Ishikawa (cell line): Measurements from ENCODE around the gene HSDL1.

Source experiments
- CEBPB ChIP-seq: IDR thresholded peaks from 2 replicates; pipeline ENCODE4 v1.6.1; 2012
- CREB1 ChIP-seq: IDR thresholded peaks from 2 replicates; pipeline ENCODE4 v1.6.1; 2012; ENCODE audit warnings: low read depth
- EGR1 ChIP-seq: IDR thresholded peaks from 2 replicates; pipeline ENCODE4 v1.6.1; 2012
- EP300 ChIP-seq: IDR thresholded peaks from 2 replicates; pipeline ENCODE4 v1.6.1; 2012; ENCODE audit warnings: borderline replicate concordance
- FOXM1 ChIP-seq: IDR thresholded peaks from 2 replicates; pipeline ENCODE4 v1.6.1; 2012; ENCODE audit warnings: low read depth, borderline replicate concordance
- NFIC ChIP-seq: IDR thresholded peaks from 2 replicates; pipeline ENCODE4 v1.6.1; 2012
- RAD21 ChIP-seq: IDR thresholded peaks from 2 replicates; pipeline ENCODE4 v1.6.1; 2012; ENCODE audit warnings: low read depth
- TAF1 ChIP-seq: IDR thresholded peaks from 2 replicates; pipeline ENCODE4 v1.6.1; 2012; ENCODE audit warnings: low read depth, mild to moderate bottlenecking
- TCF12 ChIP-seq: IDR thresholded peaks from 2 replicates; pipeline ENCODE4 v1.6.1; 2012; ENCODE audit warnings: low read depth
- TEAD4 ChIP-seq: IDR thresholded peaks from 2 replicates; pipeline ENCODE4 v1.6.1; 2012
- YY1 ChIP-seq: IDR thresholded peaks from 2 replicates; pipeline ENCODE4 v1.6.1; 2012; ENCODE audit warnings: low read depth
- ZBTB7A ChIP-seq: IDR thresholded peaks from 2 replicates; pipeline ENCODE4 v1.6.1; 2012; ENCODE audit warnings: low read depth
- TF ChIP-seq, protein P1 (sequence below): IDR thresholded peaks from 2 replicates; pipeline ENCODE4 v1.6.1; 2012
- TF ChIP-seq, protein P2 (sequence below): IDR thresholded peaks from 2 replicates; pipeline ENCODE4 v1.6.1; 2012
- TF ChIP-seq, protein P3 (sequence below): IDR thresholded peaks from 2 replicates; pipeline ENCODE4 v1.6.1; 2012; ENCODE audit warnings: low read depth, mild to moderate bottlenecking

Gene HSDL1

DNA sequence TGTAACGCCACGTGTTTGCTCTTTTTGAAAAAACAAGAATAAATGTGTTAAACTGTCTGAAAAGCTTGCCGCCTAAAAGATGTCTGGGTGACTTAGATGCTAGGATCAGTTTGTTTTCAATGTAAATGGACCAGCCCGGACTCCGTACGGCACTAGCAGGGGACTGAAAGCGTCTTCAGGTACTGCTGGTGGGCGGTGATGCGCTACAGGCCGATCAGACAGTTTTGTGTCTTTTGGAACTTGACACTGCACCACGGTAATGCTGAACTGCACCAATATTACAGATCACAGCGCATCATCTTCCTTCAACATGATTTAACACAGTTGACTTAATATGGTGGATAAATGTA is 27.5 kb downstream of the HSDL1 start:
- TF ChIP-seq, protein P1, sequence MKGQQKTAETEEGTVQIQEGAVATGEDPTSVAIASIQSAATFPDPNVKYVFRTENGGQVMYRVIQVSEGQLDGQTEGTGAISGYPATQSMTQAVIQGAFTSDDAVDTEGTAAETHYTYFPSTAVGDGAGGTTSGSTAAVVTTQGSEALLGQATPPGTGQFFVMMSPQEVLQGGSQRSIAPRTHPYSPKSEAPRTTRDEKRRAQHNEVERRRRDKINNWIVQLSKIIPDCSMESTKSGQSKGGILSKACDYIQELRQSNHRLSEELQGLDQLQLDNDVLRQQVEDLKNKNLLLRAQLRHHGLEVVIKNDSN, result no peak
- TF ChIP-seq FOXM1, result no peak
- TF ChIP-seq, protein P2, sequence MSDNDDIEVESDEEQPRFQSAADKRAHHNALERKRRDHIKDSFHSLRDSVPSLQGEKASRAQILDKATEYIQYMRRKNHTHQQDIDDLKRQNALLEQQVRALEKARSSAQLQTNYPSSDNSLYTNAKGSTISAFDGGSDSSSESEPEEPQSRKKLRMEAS, result peak; percentile 78; the same call in 1 of the 2 replicates

DNA sequence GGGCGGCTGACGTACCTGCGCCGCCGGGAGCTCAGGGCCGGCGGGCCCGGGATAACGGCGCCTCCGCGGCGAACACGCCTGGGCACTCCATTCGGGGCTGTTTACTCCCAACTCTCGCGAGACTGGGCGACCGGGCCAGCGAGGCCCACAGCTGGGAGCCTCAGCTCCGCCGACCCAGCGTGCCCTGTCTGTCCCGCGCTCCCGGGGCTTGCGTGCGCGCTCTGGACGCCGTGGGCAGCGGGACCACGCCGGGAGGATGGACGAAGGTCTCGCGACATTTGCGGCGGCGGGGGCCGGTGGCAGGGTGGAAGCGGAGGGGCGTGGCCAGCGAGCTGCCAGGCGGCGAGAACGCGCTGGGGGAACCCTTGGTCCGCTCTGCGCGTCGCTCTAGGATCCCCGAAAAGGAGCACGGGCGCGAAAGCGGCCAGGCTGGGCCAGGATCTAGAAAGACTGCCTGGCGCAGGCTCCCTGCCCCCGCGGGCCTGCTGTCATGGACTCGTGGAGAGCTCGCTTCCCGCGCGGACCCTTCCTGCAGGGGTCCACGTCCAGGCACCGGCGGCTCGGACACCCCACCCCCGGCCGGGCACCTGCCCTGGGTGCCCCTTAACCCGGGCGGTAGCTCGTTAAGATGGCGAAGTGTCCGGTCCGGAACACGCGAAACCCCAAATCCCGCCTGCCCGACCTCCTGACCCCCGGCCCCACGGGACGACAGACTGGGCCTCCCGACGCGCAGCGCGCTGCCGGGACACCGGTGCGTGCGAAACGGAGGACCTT is 28.1 kb downstream of the HSDL1 start, which contains the start of gene MBTPS1:
TSS of gene MBTPS1 (minus strand) at position 223 of the 774 bp plus-strand sequence. CDS start 15,159 bp downstream, outside the sequence.
- TF ChIP-seq EGR1 (no peak; the same call in 1 of the 2 replicates), TAF1 (peak; percentile 85), CEBPB (no peak), TEAD4 (no peak), ZBTB7A (peak; percentile 72; the same call in 1 of the 2 replicates), TCF12 (peak; percentile 64; the same call in 1 of the 2 replicates), RAD21 (0 out of 2 replicates have a peak, but pooled peaks have one; percentile 7), EP300 (no peak), YY1 (peak; percentile 69), FOXM1 (no peak), NFIC (peak; percentile 12; the same call in 1 of the 2 replicates), CREB1 (no peak)
- TF ChIP-seq, protein P1, result peak; percentile 10; the same call in 1 of the 2 replicates
- TF ChIP-seq, protein P3, sequence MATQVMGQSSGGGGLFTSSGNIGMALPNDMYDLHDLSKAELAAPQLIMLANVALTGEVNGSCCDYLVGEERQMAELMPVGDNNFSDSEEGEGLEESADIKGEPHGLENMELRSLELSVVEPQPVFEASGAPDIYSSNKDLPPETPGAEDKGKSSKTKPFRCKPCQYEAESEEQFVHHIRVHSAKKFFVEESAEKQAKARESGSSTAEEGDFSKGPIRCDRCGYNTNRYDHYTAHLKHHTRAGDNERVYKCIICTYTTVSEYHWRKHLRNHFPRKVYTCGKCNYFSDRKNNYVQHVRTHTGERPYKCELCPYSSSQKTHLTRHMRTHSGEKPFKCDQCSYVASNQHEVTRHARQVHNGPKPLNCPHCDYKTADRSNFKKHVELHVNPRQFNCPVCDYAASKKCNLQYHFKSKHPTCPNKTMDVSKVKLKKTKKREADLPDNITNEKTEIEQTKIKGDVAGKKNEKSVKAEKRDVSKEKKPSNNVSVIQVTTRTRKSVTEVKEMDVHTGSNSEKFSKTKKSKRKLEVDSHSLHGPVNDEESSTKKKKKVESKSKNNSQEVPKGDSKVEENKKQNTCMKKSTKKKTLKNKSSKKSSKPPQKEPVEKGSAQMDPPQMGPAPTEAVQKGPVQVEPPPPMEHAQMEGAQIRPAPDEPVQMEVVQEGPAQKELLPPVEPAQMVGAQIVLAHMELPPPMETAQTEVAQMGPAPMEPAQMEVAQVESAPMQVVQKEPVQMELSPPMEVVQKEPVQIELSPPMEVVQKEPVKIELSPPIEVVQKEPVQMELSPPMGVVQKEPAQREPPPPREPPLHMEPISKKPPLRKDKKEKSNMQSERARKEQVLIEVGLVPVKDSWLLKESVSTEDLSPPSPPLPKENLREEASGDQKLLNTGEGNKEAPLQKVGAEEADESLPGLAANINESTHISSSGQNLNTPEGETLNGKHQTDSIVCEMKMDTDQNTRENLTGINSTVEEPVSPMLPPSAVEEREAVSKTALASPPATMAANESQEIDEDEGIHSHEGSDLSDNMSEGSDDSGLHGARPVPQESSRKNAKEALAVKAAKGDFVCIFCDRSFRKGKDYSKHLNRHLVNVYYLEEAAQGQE, result no peak
- TF ChIP-seq, protein P2, result peak; percentile 48

DNA sequence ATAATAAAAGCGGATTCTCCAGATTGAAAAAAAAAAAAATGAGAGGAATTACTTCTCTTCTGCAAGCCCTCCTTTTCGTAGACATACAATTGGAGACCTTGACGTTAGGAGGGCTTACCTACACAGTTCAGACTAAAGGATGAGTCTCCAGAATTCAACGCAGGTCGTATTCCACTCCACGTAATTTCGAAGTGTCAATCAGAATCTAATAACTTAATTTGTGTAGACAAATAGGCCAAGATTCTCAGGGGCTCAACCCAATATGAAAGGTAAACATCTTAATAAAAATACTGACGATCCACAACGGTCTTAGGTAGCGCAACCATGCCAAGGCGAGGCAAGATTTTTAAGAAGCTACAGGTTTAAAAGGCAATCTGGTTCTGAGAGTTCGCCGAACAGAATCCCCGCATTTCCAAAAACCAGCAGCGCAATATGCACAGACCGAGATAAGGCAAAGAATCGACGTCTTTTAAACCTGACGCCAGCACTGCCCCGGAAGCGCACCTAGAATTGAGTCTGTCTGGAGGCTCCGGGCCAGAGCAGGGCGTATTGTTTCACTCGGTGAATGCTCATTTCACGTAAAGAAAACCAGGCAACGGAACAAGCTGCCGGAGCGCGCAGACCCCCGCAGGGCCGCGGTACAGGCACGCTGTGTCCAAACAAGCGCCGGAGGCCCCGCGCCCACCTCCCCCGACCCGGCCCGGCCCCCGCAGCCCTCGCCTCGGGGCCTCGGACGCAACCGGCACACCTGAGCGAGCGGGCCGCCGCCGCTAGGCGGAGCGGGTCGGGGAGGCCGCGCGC is 28.9 kb downstream of the HSDL1 start:
- TF ChIP-seq EGR1 (no peak), EP300 (no peak), YY1 (no peak), CEBPB (no peak), NFIC (no peak), TAF1 (no peak)
- TF ChIP-seq, protein P2, result no peak
- TF ChIP-seq, protein P3, result no peak
- TF ChIP-seq, protein P1, result no peak

DNA sequence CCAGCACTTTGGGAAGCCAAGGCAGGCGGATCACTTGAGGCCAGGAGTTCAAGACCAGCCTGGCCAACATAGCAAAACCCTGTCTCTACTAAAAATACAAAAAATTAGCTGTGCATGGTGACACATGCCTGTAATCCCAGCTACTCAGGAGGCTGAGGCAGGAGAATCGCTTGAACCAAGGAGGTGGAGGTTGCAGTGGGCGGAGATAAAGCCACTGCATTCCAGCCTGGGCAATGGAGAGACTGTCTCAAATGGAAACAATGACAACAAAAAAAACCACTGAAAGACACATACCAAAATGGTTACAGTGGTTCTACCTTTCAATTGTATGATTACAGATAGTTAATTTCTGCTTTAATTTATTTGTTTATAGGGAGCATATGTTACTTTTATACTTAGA is 33.0 kb downstream of the HSDL1 start:
- peak; percentile 36; the same call in 1 of the 2 replicates for TF ChIP-seq TEAD4

DNA sequence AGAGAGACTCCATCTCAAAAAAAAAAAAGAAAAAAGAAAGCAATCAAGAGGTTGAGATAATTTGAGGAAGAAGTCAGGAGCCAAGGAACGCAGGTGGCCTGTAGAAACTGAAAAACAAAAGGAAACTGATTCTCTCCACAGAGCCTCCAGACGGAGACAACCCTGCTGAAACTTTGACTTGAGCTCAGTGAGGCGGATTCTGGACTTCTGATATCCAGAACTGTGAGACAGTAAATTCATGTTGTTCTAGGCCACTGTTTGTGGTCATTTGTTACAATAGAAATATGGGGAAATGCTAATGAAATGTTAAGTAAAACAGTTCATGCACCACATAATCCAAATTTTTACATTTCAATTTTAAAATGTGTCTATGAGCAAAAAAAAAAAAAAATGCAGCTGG is 33.5 kb downstream of the HSDL1 start:
- TF ChIP-seq TAF1 (no peak), FOXM1 (no peak), CREB1 (no peak), RAD21 (no peak), YY1 (no peak), ZBTB7A (no peak)
